Gastrocnemius medialis (tissue), 4 donors: ENCODE results near the gene PRRT3. TPM values are rescaled to one million over a fixed set of nuclear protein-coding genes. Genes with fewer than 3 reads are reported as not detected.
"Not testable (repeated sequence)": the region's sequence is repeated elsewhere in the genome, so short reads cannot be mapped to it uniquely, and the experiment has no call there.

Experiments used
- ATAC-seq, 2 donors: fragments of 150-250 bp; one replicate each; pipeline ENCODE4 v1.9.1; 2016
- DNase-seq, 2 donors: peaks; one replicate each; pipeline ENCODE4 v3.0.0-alpha.2; 2019
- H3K27ac ChIP-seq, 4 donors: fragments of 200-600 bp; sonication (generic); 1 replicate in 1 of 4; 2 replicates in 3 of 4; pipeline ENCODE4 v1.5.1; 2016 to 2018; ENCODE audit warnings: mild to moderate bottlenecking in 2 of 4, moderate library complexity in 1 of 4
- H3K27me3 ChIP-seq, 3 donors: fragments of 200-600 bp; sonication (generic) in 2 of 3; 1 replicate in 1 of 3; 2 replicates in 2 of 3; pipeline versions ENCODE4 v1.5.1 to v1.6.0; 2016 to 2019; ENCODE audit warnings: mild to moderate bottlenecking in 1 of 3, moderate library complexity in 1 of 3
- H3K36me3 ChIP-seq, 2 donors: fragments of 200-600 bp; sonication (generic) in 1 of 2; one replicate each; pipeline ENCODE4 v1.5.1; 2017 to 2018
- H3K4me1 ChIP-seq, 2 donors: fragments of 200-600 bp; sonication (generic) in 1 of 2; one replicate each; pipeline ENCODE4 v1.5.1; 2016 to 2017; ENCODE audit warnings: mild to moderate bottlenecking in 2 of 2
- H3K4me3 ChIP-seq, 4 donors: fragments of 200-600 bp; sonication (generic) in 3 of 4; 1 replicate in 1 of 4; 2 replicates in 3 of 4; pipeline ENCODE4 v1.5.1; 2016 to 2019; ENCODE audit warnings: mild to moderate bottlenecking in 2 of 4
- H3K9me3 ChIP-seq, 3 donors: fragments of 200-600 bp; sonication (generic) in 2 of 3; 1 replicate in 1 of 3; 2 replicates in 2 of 3; pipeline ENCODE4 v1.5.1; 2016 to 2019
- POLR2A ChIP-seq, 2 donors: fragments of 450-650 bp; IDR thresholded peaks; one replicate each; pipeline ENCODE4 v1.6.1; 2017; ENCODE audit warnings: antibody characterized with exemption in 2 of 2, mild to moderate bottlenecking in 2 of 2, moderate library complexity in 2 of 2
- in situ Hi-C, 4 donors: fragments of 200-750 bp; cut with MboI; loops; one replicate each; pipeline versions ENCODE4 v1.15.0 to v1.8.0; 2017; ENCODE audit warnings: low sequenced_read_pairs in 4 of 4
- intact Hi-C: fragments of 100-400 bp; cut with DNase I; formaldehyde crosslinking; loops from one replicate; pipeline ENCODE4 v1.15.1; 2023; ENCODE audit warnings: low total_unique reads
- total RNA-seq, 4 donors: library from RNA; depleted of rRNA; stranded (reverse); fragments of >200 nt; gene quantifications; one replicate each; pipeline versions ENCODE4 v1.1.0 to v1.2.3, GENCODE V29; 2016
- TF ChIP-seq, protein P1 (sequence below), 5 experiments: fragments of 450-650 bp in 3 of 5; fragments of 200-600 bp in 2 of 5; sonication (generic) in 2 of 5; IDR thresholded peaks in 4 of 5; conservative IDR thresholded peaks in 1 of 5; 1 replicate in 4 of 5; 2 replicates in 1 of 5; pipeline ENCODE4 v1.5.1; 2016 to 2019; ENCODE audit warnings: antibody characterized with exemption in 5 of 5, mild to moderate bottlenecking in 3 of 5, moderate library complexity in 3 of 5

PRRT3 gene
- total RNA-seq, 4 donors from 2014 or later = 0.92 to 7.4 (median 2.5) TPM

DNA sequence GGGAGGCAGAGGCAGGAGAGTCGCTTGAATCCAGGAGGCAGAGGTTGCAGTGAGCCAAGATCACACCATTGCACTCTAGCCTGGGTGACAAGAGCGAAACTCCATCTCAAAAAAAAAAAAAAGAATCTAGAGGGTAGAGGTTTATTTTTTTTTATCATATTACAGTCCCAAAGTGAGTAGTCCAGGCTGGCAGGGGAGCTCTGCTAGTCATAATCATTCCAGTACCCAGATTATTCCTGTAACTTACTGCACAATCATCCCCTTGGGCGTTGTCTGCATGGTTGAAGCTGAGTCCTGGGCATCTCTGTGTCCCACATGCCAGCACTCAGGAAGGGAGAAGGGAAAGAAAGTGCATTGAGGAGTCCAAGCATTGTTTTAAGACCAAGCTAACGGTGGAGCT lies 10.0 kb downstream of the PRRT3 start:
- in situ Hi-C loops = no loop called here
- Histone ChIP-seq H3K27me3 (no peaks in the 10 kb centered on the region), H3K27ac (no peak overlapping the region), H3K36me3 (peaks cover 0 to 40% of the 10 kb centered on the region in 2 donors), H3K9me3 (no peaks in the 10 kb centered on the region), H3K4me1 (peaks cover 0 to 9% of the 10 kb centered on the region in 2 donors), H3K4me3 (no peak overlapping the region)
- TF ChIP-seq POLR2A (IDR thresholded peaks at IDR 0.05) = no peak
- TF ChIP-seq, protein P1, sequence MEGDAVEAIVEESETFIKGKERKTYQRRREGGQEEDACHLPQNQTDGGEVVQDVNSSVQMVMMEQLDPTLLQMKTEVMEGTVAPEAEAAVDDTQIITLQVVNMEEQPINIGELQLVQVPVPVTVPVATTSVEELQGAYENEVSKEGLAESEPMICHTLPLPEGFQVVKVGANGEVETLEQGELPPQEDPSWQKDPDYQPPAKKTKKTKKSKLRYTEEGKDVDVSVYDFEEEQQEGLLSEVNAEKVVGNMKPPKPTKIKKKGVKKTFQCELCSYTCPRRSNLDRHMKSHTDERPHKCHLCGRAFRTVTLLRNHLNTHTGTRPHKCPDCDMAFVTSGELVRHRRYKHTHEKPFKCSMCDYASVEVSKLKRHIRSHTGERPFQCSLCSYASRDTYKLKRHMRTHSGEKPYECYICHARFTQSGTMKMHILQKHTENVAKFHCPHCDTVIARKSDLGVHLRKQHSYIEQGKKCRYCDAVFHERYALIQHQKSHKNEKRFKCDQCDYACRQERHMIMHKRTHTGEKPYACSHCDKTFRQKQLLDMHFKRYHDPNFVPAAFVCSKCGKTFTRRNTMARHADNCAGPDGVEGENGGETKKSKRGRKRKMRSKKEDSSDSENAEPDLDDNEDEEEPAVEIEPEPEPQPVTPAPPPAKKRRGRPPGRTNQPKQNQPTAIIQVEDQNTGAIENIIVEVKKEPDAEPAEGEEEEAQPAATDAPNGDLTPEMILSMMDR (IDR thresholded peaks at IDR 0.05 in 4 of 5, conservative IDR thresholded peaks at IDR 0.05 in 1 of 5) = no peak
- ATAC-seq (no peak), DNase-seq (no peak)
- intact Hi-C loops = no loop called here

DNA sequence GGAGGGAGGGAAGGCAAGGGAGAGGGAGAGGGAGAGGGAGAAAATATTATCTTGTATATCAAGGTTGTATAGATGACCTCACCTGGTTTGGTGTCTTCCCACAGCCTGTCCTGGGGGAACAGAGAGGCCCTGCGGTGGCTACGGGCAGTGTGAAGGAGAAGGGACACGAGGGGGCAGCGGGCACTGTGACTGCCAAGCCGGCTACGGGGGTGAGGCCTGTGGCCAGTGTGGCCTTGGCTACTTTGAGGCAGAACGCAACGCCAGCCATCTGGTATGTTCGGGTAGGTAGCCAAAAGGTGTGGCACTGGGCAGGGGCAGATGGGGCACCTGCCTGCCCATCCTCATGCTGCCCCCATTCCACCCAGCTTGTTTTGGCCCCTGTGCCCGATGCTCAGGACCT lies 11.5 kb downstream of the PRRT3 start:
- H3K9me3 ChIP-seq = no peaks in the 10 kb centered on the region
- in situ Hi-C loops (no loop called here), intact Hi-C loops (no loop called here)
- peaks cover 4% of the 10 kb centered on the region in 2 donors for H3K4me1 ChIP-seq
- no peak for ATAC-seq
- H3K27ac ChIP-seq = no peak overlapping the region
- H3K4me3 ChIP-seq = no peak overlapping the region
- peaks cover 0 to 51% of the 10 kb centered on the region in 2 donors for H3K36me3 ChIP-seq
- DNase-seq = no peak
- TF ChIP-seq, protein P1 (IDR thresholded peaks at IDR 0.05 in 4 of 5, conservative IDR thresholded peaks at IDR 0.05 in 1 of 5) = no peak
- no peak for TF ChIP-seq POLR2A (IDR thresholded peaks at IDR 0.05)
- H3K27me3 ChIP-seq = no peaks in the 10 kb centered on the region

DNA sequence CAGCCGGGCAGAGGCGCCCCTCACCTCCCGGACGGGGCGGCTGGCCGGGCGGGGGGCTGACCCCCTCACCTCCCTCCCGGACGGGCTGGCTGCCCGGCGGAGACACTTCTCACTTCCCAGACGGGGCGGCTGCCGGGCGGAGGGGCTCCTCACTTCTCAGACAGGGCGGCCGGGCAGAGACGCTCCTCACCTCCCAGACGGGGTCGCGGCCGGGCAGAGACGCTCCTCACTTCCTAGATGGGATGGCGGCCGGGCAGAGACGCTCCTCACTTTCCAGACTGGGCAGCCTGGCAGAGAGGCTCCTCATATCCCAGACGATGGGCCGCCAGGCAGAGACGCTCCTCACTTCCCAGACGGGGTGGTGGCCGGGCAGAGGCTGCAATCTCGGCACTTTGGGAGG lies 12.3 kb downstream of the PRRT3 start:
- H3K36me3 ChIP-seq = peaks cover 0 to 59% of the 10 kb centered on the region in 2 donors

DNA sequence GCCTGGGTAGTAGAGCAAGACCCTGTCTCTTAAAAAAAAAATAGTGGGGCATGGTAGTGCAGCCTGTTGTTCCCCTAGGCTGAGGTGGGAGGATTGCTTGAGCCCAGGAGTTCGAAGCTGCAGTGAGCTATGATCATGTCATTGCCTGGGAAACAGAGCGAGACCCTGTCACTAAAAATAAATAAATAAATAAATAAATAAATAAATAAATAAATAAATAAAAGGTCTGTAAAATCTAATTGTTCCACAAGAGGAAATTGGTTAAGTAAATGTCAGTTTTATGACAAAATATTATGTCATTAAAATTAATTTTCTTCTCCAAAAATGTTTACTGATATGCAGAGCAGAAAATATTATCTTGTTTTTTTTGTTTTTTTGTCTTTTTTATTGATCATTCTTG lies 13.2 kb downstream of the PRRT3 start:
- H3K27me3 ChIP-seq = no peaks in the 10 kb centered on the region
- intact Hi-C loops = loop anchor here (10.0 kb wide), 1 partner anchor 206 kb away; the partner anchor contains the start of gene VHL

More for the DNA sequence above, 12.3 kb downstream of the PRRT3 start:
- intact Hi-C loops = loop anchor here (10.0 kb wide), 1 partner anchor 205 kb away; the partner anchor contains the start of gene VHL
- in situ Hi-C loops = loop anchor here in 2 of 4 donors (10.0 kb wide), 2 partner anchors 85 to 95 kb away; partner anchors contain the start of genes FANCD2 (in 1 of the 2) and RPUSD3 (in 1 of the 2)
- not testable (repeated sequence) for DNase-seq, H3K4me3 ChIP-seq, H3K9me3 ChIP-seq, ATAC-seq, H3K27ac ChIP-seq, H3K27me3 ChIP-seq
- H3K4me1 ChIP-seq = peaks cover 12 to 13% of the 10 kb centered on the region in 2 donors

More for the DNA sequence above, 13.2 kb downstream of the PRRT3 start:
- in situ Hi-C loops = loop anchor here in 2 of 4 donors (10.0 kb wide), 2 partner anchors 86 to 94 kb away; partner anchors contain the start of genes FANCD2 (in 1 of the 2) and RPUSD3 (in 1 of the 2)
- TF ChIP-seq POLR2A (IDR thresholded peaks at IDR 0.05) = no peak
- TF ChIP-seq, protein P1 (IDR thresholded peaks at IDR 0.05 in 4 of 5, conservative IDR thresholded peaks at IDR 0.05 in 1 of 5) = no peak
- ATAC-seq = no peak
- no peaks in the 10 kb centered on the region for H3K9me3 ChIP-seq
- DNase-seq = no peak
- H3K36me3 ChIP-seq = peaks cover 0 to 55% of the 10 kb centered on the region in 2 donors
- no peak overlapping the region for H3K4me3 ChIP-seq
- H3K4me1 ChIP-seq = peaks cover 20 to 21% of the 10 kb centered on the region in 2 donors
- no peak overlapping the region for H3K27ac ChIP-seq
